ENCODE data around the gene OR2H1. TPM values are rescaled to one million over a fixed set of nuclear protein-coding genes. Genes with fewer than 3 reads are reported as not detected.

OR2H1 gene
- not detected in 2 replicates for total RNA-seq

DNA sequence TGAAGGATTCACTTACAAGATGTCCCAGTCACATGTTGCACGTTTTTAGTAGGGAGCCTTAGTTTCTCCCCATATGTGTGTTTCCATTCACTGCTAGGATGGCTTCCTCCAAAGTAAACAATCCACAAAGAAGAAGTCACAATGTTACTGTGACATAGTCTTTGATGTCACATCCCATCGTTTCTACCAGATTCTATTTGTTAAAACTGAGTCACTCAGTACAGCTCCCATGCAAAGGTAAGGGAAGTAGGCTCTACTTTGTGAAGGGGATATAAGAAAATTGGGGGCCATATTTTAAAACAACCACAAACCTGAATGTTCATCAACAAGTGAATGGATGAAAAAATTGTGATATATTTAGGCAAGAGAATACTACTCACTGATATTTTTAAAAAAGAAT, at the start of gene OR2H1, which contains the start of gene OR11A1:
TSS of gene OR2H1 (plus strand) at position 185 of the 400 bp plus-strand sequence. CDS start 4,615 bp downstream, outside the sequence.
TSS of gene OR11A1 (minus strand) at position 101 of the 400 bp plus-strand sequence. CDS start 29,430 bp downstream, outside the sequence.

DNA sequence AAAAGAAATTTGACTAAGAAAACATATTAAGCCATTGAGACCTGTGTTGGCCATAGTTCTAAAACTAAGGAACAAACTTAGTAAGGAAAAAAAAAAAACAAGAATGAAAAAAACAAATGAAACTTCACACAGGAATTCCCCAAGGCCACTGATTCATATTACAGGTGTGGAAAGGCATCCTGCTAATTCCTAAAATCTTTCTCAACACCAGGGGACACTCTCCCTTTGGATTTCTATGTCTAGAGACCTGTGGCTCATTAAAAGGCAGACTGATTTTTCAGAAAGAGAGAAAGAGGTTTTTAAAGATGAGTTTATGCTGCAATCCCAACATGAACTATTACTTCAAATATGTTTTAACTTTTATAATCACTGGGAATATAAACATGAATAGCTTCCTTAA, 42.4 kb upstream of the OR2H1 start, which contains the start of gene OR12D1:
TSS of gene OR12D1 (plus strand) at position 341 of the 400 bp plus-strand sequence.

DNA sequence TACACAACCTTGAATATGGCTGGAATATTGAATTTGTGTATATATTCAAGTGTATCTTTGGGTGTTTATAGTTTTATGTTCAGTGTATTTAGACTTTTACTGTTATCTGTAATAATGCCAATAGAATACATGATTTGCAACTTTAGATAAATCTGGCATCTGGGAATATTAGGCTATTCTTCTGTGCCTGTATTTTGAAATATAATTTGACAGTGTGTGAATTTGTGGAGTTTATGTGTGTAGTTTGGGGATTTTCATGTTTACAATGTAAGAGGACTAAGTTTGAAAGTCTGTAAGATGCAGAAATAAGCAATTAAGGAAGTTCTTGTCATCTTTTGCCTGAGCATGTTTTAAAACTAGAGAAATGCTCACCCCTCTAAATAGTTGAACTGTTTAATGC, 17.9 kb upstream of the OR2H1 start, which contains the start of gene OR10C1:
TSS of gene OR10C1 (plus strand) at position 301 of the 400 bp plus-strand sequence. CDS start 710 bp downstream, outside the sequence.

DNA sequence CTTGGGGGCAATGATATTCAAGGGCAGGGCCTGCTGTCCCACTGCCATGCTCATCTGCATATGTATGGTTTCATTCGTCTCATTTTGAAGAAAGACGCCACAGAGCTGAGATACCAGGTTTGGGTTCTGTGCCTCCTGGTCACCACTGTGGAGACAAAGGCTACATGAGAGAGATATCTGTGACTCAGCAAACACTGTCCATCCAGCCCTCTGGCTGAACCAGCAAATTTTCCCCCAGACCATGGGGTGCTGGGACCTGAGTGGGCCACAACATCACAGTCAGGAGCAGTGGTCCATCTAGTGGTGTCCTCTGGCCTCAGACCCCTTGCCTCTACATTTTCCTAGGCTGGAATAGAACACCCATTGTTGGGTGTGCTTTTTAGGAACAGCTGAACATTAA, 30.7 kb downstream of the OR2H1 start, which contains the start of gene MAS1L:
TSS of gene MAS1L (minus strand) at position 297 of the 400 bp plus-strand sequence. CDS start at position 243, 54 bp downstream.

Other genes with a start within 250 kb of the OR2H1 start
- not detected in 2 replicates for gene OR14J1, start 155.5 kb upstream of the OR2H1 start, total RNA-seq
- gene OR5V1, start 88.3 kb upstream of the OR2H1 start, total RNA-seq, result not detected in 2 replicates
- not detected in 2 replicates for gene OR12D3, start 81.9 kb upstream of the OR2H1 start, total RNA-seq
- gene OR12D2, start 61.5 kb upstream of the OR2H1 start, total RNA-seq, result not detected in 2 replicates
- not detected in 2 replicates for gene OR12D1, start 42.2 kb upstream of the OR2H1 start, total RNA-seq
- gene OR10C1, start 17.8 kb upstream of the OR2H1 start, total RNA-seq, result not detected in 2 replicates
- not detected in 2 replicates for gene OR11A1, start 84 bp upstream of the OR2H1 start, total RNA-seq
- not detected in 2 replicates for gene MAS1L, start 30.8 kb downstream of the OR2H1 start, total RNA-seq
- 0.66 TPM in 1 of 2 replicates, not detected in the other for gene UBD, start 102.6 kb downstream of the OR2H1 start, total RNA-seq
- not detected in 2 replicates for gene OR2H2, start 128.0 kb downstream of the OR2H1 start, total RNA-seq
- gene GABBR1, start 176.0 kb downstream of the OR2H1 start, total RNA-seq, result 15.5 and 16.3 TPM in 2 replicates
- not detected in 2 replicates for gene MOG, start 199.9 kb downstream of the OR2H1 start, total RNA-seq
- 0.17 and 0.29 TPM in 2 replicates for gene ZFP57, start 224.0 kb downstream of the OR2H1 start, total RNA-seq

Data from smooth muscle cell of trachea (primary cell).